Measurements from ENCODE around the gene TFEB. TPM values are rescaled to one million over a fixed set of nuclear protein-coding genes. Genes with fewer than 3 reads are reported as not detected.

The TFEB gene
- total RNA-seq, 2 experiments from 2014 or later, result 11.7 to 14.0 TPM

DNA sequence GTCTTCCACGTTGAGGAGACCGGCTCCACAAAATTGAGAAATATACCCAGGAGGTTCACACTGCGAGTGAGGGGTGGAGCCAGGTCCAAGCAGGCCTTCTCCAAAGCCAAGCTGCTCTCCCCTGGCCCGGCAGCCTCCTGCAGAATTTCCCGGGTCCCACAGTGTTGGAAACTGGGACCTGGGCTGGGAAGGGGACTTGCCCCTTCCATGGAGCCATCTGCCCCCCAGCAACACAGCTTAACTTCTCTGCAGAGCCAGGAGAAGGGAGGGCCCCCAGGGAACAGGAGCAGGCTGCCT is 61.8 kb downstream of the TFEB start:
- ChIA-PET POLR2A (no interaction called here), CTCF (interaction anchor here (0.7 kb wide), 1 partner anchor 9 kb away, joined by 3 read pairs; no protein-coding TSS in a partner anchor)

DNA sequence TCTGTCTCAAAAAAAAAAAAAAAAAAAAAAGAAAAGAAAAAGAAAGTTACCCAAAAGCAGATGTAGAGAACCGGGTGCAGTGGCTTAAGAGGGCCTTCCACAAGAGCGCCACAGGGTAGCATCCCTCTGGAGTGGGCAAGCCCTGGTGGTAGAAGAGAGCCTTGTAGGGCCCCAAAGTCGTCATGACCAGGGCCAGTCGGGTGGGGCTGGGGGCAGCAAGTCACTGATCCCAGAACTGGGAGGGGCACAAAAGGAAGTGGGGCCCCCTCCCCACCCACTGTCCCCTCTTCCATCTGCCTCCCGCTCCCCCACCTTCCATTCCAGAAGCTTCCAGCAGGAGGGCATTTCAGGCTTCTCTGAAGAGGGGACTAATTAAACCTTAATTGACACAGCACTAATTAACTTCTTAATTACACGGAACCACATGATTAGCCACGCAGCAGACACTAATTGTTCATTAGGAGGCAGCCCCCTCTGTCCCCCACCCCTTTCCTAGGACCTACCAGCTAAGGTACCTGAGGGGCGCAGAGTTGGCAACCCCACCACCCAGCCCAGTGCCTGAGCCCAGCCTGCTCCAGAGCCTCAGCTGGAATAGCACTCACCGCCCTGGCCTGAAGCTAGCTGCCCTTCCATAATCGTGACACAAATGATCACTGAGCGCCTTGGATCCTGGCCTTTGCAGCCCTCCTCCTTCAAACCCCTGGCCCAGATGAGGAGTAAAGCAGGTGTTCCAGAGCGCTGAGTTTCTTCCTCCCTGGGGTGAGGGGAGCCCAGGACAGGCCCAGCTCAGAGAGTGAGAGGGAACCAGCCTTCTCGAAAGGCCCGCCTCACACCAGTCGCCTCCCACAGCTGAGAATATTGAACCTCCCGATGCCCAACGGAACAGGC is 62.3 kb downstream of the TFEB start:
- ChIA-PET CTCF (no interaction called here), POLR2A (no interaction called here)

DNA sequence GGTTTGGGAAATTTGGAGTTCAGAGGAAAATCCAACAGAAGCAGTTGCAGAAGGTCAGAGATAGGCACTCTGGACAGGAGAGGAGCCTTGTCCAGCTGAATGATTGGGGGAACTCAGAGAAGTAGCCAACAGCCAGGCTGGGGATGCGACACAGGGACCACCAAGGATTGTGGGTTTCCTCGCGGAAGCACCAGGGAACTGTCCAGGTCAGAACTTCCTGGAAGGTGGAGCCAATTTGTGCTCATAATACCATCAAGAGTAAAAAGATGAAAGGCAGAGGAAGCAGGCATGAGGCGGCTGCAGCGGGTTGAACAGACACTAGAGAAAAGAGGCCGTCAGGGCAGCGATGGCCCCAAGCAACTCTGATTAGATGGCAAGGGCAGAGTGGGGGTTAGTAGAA is 63.4 kb downstream of the TFEB start:
- CTCF ChIA-PET, result no interaction called here
- POLR2A ChIA-PET, result no interaction called here

DNA sequence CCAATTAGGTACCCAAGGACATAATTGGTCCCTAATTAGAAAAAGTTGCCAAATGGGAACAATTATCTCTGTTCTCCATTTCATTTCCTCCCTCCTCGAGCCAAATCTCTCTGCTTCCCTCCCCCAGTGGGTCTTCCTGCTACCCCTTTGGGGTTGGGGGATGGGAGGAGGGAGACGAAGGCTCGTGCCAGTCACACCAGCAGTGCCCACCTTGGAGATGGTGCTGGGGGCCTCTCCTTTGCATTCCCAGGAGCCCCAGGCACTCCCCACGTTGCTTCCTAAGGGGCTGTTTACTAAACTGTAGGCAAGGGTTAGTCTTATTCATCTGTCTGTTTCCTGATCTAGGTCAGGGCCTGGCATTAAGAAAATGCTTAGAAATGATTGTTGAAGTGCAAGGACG is 64.0 kb downstream of the TFEB start:
- CTCF ChIA-PET, result no interaction called here
- POLR2A ChIA-PET, result no interaction called here

DNA sequence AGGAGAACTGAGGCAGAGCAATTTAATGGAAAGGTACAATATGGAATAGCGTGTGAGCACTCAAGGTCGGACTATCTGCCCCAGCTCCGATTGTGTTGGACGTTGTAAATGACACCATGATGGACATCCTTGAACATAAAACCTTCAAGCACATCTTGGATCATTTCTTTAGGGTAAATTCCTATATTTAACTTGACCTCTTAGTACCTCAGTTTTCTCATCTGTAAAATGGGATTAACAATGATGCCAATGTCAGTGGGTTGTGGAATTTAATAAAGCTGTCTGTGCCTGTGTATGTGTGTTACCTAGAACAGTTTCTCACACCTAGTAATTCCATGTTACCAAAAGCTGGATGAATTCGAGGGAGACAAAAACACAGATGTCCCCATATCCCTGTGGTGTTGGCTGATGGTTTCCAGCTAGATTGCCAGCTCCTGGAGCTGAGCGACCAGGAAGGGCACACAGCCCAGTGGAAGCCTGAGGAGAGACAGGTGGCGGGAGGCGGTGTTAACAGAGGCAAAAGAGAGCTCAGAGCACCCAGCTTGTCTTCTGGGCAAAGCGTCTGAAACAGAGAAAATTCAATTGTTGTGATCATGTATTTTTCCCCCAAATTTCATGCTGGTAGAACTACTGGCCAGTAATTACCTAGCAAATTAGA is 64.6 kb downstream of the TFEB start:
- ChIA-PET POLR2A (no interaction called here), CTCF (no interaction called here)

DNA sequence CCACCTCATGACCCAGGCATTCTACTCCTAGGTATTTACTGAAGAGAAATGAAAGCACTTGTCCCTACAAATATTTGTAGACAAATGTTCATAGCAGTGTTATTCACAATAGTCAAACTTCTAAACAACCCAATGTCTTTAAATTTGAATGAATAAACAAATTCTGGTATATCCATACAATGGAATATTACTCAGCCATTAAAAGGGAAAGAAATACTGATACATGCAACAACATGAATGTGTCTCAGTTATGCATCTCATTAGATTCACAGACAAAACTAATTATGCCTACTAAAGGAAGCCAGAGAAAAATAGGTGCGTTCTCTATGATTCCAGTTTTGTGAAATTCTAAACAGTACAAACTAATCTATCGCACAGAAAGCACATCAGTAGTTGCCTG is 66.4 kb downstream of the TFEB start:
- ChIA-PET POLR2A (no interaction called here), CTCF (interaction anchor here (1.4 kb wide), 1 partner anchor 15 kb away, joined by 4 read pairs; no protein-coding TSS in a partner anchor)

DNA sequence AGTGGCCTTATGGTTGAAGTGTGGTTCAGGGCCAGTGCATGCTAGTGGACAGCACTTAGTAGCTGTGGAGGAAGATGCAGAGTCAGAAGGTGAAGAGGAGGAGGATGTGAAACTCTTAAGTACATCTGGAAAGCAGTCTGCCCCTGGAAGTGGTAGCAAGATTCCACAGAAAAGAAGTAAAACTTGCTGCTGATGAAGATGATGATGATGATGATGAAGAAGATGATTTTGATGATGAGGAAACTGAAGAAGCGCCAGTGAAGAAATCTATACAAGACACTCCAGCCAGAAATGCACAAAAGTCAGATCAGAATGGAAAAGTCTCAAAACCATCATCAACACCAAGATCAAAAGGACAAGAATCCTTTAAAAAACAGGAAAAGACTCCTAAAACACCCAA is 68.2 kb downstream of the TFEB start:
- ChIA-PET CTCF (no interaction called here), POLR2A (no interaction called here)

DNA sequence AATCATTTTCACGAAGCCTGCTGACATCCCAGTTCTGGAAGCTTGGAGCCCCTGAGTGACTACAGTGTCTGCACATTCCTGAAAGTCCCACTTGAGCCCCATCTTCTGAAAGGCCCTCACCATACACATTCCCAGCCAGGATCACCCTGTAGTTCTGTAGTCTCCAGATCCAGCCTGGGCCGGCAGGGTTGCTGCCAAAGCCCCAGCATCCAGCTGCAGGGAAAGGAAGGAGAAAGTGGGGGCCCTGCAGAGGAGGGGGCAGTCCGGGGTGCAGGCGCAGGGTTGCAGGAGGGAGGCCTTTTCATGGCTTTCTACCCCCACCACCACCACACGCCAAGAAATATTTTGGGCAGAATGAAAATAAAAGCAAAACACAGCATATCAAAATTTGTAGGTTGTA is 71.1 kb downstream of the TFEB start:
- POLR2A ChIA-PET, result no interaction called here

DNA sequence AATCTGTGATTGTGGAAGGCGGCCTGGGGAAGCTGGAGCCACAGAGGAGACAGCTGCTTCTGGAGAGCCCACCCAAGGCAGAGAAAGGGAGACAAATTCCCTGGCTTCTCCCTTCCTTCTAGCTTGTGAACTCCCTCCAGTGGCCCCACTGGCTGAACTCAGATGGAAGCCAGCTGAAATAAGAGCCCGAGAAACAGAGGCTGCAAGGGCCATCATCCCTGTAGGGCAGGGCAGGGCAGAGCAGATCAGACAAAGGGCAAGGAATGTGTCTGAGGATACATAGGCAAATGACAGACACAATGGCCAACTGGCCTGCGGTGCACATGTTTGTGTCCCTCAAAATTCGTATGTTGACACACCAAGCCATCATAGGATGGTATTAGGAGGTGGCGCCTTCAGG is 71.8 kb downstream of the TFEB start:
- CTCF ChIA-PET, result no interaction called here

More for the DNA sequence above, 71.1 kb downstream of the TFEB start:
- CTCF ChIA-PET, result no interaction called here

DNA sequence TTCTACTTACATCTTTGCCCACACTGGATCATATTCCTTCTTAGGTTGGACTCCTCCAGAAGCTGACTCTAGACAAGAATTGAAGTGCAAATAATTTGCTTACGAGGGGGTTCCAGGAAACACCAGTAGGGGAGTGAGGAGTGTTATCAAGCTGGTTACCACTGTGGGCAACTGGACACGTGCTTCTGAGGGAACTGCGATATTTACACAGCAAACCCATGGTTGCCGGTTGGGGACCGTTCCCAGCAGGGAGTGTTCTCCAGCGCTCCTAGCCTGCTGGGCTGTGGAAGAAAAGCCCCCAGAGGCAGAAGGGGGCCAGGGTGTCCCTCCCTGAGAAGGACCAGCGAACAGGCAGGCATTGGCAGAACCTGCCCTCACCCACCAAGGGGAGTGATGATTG is 75.5 kb downstream of the TFEB start:
- ChIA-PET POLR2A (no interaction called here), CTCF (interaction anchor here (1.3 kb wide), 2 partner anchors 57 to 235 kb away, joined by 3 to 5 read pairs; no protein-coding TSS in a partner anchor)

More for the DNA sequence above, 71.8 kb downstream of the TFEB start:
- POLR2A ChIA-PET, result interaction anchor here (0.6 kb wide), 1 partner anchor 1820 kb away, joined by 3 read pairs; no protein-coding TSS in a partner anchor

DNA sequence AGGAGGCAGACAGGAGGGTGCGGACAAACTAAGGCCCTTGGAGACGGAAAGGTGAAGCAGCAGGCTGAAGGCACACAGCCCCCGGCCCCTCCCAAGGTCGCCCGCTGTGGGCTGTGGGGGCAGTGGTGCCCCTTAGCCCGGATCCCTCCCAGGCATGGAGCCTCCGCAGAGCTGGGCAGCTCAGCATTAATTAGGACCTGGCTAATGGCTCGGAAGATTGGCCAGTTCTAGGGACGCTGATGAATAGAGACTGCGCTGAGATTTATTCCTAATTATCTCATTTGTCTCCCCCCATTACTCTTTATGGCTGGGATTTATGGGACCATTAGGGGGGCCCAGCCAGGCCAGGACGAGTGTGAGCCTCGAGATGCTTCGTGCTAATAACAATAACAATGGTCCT is 76.8 kb downstream of the TFEB start:
- CTCF ChIA-PET, result interaction anchor here (1.0 kb wide), 1 partner anchor 25 kb away, joined by 3 read pairs; no protein-coding TSS in a partner anchor
- POLR2A ChIA-PET, result no interaction called here

DNA sequence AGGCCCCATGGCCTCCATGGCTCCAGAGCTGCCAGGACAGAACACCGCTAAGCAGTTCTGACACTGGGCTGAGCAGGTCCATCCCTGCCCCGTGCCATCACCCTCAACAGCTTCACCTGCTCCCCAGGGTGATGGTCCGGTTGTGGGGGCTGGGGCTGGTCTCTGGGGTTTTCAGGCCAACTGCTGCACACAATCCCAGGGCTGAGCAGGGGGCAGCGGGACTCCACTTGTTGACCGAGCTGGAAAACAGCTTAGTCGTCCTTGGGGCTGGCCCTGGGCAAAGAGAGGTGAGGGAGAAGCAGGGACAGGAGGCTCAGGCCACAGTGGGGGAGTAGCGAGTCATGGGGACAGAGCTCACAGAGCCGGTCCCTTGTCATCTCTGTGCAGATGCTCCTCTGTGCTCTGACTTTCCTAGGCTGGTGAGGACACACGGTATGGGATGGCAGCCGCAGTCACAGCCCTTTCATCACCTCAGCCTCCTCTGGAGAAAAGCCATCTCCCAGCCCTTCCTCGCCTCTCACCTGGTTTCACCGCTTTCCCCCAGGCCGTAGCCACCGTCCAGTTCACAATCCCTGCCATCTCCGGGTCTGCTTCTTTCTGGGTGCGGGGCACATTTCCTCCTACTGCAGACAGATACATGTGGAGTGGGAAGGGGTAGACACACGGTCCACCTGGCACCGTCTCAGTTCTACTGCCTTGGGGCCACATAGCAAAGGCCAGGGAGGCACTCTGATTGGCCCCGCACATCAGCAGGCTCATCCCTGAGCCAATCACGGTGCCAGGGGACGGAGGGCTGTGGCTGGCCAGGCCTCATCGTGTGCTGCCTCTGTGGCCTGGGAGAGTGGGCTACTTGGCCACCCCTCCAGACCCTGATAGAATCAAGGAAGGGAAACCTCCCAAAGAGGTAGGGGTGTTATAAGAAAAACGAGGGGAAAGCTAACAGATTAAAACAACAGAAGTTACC is 78.0 kb downstream of the TFEB start:
- CTCF ChIA-PET, result interaction anchor here (1.0 to 1.2 kb wide), 2 partner anchors 26 to 289 kb away, joined by 3 read pairs; no protein-coding TSS in a partner anchor

DNA sequence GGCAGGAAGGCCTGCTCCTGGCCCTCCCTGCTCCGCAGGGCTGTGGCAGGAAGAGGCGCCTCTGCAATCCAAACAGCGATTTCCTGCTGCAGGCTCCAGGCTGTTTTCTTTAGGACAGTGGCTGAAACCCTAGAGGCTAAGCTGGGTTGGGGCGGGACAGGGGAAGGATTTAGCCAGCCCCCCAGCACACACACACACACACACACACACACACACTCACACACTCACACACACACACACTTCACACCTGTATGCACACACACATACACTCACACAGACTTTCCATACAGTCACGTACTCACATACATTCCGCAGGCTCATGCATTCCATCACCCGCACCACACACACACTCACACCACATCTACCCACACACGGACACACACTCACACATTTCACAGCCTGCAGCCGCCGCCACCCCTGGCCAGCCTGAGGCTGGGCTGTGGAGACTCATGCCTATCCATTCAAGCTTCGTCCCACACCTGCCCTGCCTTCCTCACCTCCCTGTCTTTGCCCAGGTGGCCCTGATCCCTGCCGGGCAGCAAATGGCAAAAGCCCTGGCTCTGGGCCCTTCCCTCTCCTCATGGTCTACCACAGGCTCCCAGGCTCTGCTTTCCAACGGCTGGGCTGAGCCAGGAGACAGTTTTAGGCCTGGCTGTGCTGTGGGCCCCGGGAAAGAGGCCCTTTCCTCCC is 79.3 kb downstream of the TFEB start:
- CTCF ChIA-PET, result no interaction called here
- POLR2A ChIA-PET, result no interaction called here

More for the DNA sequence above, 78.0 kb downstream of the TFEB start:
- POLR2A ChIA-PET, result no interaction called here

DNA sequence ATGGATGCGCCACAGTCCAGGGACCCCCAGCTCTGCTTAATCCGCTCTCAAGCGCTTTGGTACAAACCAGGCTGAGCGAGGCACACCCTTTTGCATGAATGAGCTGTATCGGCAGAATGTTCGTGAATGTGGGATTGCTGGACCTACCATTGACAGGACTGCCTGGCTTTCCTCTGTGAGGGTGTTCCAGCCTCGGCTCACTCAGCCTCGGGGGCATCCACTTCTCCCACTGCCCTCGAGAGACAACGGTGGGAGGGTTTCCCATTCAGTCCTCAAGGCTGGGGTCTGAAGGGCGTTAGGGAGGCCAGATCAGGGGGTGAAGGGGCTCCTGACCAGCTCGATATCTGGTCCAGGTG is 79.8 kb downstream of the TFEB start:
- ChIA-PET CTCF (no interaction called here), POLR2A (no interaction called here)

DNA sequence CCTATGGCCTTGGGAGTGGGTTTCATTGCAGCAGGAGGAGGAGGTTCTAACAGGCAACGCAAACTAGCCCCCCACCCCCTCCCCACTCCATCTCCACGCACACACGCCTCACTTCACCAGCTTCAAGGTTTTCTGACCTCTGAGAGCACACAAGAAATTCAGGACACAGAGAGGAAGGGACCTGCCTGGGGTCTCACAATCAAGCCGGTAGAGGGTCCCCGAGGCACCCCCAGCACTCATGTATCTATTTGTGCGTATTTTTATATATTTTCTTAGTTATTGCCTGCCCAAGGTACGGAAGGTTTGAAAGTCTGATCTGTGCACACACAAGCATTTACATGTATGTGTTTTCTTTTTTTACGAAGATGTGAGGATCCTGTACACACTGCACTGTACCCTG is 80.2 kb downstream of the TFEB start:
- ChIA-PET CTCF (no interaction called here), POLR2A (no interaction called here)

DNA sequence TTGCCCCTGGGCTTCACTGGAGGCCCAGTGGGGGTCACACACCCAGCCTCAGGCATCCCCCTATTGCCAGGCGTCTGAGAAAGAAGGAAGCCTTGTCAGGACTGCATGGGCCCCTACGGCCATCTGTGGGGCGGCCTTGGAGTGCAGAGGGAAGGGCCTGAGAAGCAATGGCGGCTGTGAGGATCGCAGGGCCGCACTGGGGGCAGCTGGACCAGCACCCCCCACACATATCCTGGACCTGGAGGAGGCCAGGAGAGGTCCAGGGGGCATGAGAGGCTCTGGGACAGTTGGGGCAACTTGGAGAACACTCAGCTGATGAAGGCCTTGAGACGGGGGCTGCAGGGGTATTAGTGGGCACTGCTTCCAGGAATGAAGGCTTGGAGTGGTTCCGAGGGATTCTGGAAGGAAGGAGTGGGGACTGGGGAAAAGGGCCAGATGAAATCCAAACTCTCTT is 80.7 kb downstream of the TFEB start:
- ChIA-PET CTCF (no interaction called here), POLR2A (no interaction called here)

DNA sequence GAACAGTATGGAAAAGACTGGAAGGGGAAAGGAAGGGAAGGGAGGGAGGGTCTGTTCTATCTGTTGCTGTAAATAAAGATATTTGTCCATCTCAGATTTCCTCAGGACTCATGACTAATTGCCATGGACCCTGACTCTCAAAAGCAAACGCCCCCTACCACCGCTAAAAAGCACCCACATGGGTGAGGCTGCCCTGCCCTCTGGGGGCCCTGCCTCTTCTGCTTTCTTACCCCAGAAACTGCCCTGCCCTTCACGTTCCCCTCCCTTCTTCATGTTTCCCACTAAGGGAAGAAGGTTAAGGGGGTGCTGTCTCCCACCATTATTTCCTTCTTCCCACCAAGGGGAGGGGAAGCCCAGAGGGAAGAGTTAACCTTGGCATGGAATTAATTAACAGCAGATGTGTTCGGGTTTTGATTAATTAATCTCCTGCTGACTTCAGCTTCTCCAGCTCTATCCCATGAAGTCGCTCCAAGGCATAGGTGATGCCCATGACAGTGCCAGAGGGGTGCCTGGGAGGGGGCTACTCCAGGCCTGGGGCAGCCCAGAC is 81.2 kb downstream of the TFEB start:
- POLR2A ChIA-PET, result no interaction called here

DNA sequence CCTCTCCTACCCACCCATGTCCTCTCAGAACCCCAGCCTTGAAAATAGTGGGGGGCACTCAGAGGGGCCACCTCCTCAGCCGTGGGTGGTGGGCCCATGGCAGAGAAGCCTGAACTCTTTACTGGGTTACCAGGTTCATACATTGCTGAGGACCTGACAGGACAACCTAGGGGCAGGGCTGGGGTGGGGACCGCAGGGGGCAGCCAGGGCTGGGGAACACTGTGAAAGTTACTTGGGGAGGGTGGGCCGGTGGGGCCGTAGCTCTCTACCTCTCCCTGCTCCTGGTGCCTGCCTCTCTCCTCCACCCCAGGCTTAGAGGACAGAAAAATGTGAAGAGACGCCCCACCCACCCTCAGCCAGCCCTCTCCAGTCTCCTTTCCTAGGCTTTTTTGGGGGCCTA is 81.7 kb downstream of the TFEB start:
- ChIA-PET POLR2A (no interaction called here), CTCF (no interaction called here)

More for the DNA sequence above, 81.2 kb downstream of the TFEB start:
- CTCF ChIA-PET, result no interaction called here

DNA sequence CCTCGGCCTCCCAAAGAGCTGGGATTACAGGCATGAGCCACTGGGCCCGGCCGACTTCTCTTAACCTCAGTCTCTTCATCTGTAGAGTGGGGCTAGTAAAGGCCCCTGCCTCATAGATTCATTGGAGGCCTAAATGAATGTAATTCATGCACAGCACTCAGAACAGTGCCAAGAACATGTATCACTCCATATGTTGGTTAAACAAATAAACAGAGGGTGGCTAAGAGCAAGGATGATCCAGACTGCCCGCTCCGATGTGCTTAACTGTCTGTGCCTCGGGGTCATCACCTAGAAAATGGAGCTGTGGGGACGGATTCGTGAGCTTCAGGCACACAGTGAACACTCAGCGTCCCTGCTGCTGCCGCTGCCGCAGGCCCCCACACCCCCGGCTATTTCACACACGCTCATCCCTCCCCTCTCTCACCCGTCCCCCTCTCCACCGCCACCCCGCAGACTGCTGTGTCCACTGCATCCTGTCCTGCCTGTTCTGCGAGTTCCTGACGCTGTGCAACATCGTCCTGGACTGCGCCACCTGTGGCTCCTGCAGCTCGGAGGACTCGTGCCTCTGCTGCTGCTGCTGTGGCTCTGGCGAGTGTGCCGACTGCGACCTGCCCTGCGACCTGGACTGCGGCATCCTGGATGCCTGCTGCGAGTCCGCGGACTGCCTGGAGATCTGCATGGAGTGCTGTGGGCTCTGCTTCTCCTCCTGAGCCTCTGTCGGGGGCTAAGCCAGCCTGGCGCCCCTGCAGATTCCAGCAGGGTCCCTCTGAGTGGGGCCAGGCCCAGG is 82.3 kb downstream of the TFEB start:
- POLR2A ChIA-PET, result no interaction called here
- CTCF ChIA-PET, result no interaction called here
